NK-92 treated with Interleukin-12 subunit alpha and Interleukin-12 subunit beta, amount 100 ng/mL, for 24 hours (cell line): ENCODE measurements around the gene OLR1.
"Not testable (repeated sequence)": the region's sequence is repeated elsewhere in the genome, so short reads cannot be mapped to it uniquely, and the experiment has no call there.

Experiments
- DNase-seq: peaks from one replicate; lab custom pipeline; 2025; lab: John Stamatoyannopoulos, UW

Gene OLR1

GRCh38 chr12:10171973-10172728 lies at the start of gene OLR1:
Gene OLR1 (minus strand): TSS chr12:10172132. CDS start chr12:10172077, 55 bp downstream.
- DNase-seq = no peak

- DNase-seq = no peak
Observed at GRCh38 chr12:10220398-10221077, 48.6 kb upstream of the OLR1 start.

GRCh38 chr12:10218021-10218420 lies 46.1 kb upstream of the OLR1 start:
- no peak for DNase-seq

DNA sequence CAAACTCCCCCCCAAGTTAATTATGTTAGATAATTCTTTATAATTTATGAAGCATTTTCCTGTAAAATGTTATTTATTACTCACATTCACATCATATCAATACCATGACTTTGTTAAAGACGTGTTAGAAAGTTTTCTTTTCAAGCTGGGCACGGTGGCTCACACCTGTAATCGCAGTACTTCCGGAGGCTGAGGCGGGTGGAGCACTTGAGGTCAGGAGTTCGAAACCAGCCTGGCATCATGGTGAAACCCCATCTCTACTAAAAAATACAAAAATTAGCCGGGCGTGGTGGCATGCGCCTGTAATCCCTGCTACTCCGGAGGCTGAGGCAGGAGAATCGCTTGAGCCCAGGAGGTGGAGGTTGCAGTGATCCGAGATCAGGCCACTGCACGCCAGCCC lies 44.0 kb upstream of the OLR1 start:
- not testable (repeated sequence) for DNase-seq

GRCh38 chr12:10215436-10215835 lies 43.5 kb upstream of the OLR1 start:
- DNase-seq = no peak

DNA sequence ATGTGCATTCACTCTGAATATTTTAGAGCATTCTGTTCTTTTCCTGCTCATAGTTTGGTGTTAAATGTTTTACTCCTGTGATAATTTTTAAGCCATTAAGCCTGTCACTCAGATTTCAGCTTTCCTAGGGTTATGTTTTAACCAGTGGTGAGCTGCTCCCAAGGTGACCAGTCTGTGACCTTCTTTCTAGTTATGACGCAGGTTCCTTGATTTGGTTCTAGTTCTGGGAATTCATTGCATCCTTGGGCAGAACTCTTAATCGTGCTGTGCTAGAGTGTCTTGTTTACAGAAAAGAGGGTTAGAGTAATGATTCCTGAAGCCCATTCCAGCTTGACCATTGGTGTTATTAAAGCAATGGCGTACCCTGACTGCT lies 42.9 kb upstream of the OLR1 start:
- no peak for DNase-seq

GRCh38 chr12:10214136-10214894 lies 42.4 kb upstream of the OLR1 start:
- no peak for DNase-seq

DNA sequence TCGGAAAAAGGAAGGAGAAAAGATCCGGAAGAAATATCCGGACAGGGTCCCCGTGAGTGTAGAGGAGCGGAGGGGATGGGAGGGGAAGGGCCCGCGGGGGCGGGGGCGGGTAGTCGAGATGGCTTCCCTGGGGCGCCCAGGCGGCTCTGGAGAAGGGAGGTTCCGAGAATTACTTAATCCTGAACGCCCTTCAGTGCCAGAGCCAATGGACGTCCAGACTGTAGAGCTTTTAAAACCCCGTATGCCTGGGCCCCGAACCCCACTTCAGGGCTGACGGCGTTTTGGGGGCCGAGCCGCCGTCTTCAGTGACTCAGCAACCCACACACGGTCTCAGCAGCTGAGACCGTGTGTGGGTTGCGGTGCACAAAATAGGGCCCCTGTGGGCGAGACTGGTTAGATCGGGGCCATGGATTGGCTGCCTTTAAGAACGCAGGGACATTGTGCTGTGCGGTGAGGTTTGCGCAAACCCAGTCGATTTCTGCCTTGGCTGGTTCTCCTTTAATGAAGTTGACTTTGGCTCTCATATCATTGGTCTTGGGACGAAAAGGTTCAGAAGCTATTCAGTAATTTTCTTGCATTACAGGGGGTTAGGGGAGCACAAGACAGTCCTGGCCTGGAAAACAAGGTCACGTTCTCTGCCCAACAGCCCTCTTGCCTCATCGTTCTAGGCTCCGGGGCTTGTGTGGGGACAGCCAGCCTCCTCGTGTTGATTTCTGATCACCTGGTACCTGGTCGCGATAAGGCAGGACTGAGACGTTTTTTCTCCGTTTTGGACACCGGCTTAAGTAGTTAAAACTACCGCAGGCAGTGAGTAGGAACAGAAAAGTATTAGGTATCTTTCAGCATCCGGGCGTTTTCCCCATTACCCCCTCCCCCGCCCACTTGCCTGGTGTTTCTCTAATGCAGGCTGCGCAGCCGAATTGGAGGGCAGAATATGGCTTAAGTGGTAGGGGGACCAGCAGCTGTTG lies 41.5 kb upstream of the OLR1 start:
- DNase-seq = peak; percentile 72

DNA sequence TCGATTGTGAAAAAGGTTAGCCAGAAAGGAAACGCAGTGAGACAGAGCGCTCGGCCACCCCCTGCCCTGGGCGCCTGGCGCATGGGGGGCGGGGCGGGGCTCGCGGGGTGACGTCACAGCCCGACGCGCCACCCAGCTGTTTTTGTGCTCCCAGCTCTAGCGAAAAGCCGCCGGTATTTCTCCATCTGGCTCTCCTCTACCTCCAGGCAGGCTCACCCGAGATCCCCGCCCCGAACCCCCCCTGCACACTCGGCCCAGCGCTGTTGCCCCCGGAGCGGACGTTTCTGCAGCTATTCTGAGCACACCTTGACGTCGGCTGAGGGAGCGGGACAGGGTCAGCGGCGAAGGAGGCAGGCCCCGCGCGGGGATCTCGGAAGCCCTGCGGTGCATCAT lies 40.8 kb upstream of the OLR1 start, which contains the start of gene GABARAPL1:
GABARAPL1 (plus strand) TSS at position 139 of the 393 bp plus-strand sequence; CDS start at position 392, 253 bp downstream.
- DNase-seq = peak; percentile 62

DNA sequence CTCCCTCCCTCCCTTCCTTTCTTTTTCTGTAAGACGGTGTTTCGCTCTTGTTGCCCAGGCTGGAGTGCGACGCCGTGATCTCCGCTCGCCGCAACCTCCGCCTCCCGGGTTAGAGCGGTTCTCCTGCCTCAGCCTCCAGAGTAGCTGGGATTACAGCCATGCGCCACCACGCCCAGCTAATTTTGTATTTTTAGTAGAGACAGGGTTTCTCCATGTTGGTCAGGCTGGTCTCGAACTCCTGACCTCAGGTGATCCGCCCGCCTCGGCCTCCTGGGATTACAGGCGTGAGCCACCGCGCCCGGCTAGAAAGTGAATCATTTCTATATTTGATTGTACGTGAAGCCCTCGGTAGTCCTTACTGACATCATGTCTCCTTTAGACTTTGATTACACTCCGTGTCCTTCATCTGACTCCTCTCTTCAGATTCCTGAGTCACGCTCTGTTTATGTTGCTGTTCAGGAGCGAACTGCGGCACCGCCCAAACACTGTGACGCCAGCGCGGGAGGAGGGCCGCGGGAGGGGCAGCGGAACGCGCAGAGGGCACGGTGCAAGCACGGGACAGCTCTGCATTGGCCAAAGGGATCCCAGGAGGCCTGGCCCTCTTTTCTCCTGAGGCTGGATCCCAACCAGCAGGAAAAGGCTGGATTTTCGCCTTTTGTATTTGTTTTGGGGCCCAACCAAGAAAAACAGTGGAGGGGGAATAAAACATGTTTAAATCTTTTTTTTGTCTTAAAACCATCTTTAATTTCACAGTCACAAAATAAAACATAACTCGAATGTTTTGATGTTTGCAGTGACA lies 40.2 kb upstream of the OLR1 start:
- DNase-seq = peak; percentile 59

DNA sequence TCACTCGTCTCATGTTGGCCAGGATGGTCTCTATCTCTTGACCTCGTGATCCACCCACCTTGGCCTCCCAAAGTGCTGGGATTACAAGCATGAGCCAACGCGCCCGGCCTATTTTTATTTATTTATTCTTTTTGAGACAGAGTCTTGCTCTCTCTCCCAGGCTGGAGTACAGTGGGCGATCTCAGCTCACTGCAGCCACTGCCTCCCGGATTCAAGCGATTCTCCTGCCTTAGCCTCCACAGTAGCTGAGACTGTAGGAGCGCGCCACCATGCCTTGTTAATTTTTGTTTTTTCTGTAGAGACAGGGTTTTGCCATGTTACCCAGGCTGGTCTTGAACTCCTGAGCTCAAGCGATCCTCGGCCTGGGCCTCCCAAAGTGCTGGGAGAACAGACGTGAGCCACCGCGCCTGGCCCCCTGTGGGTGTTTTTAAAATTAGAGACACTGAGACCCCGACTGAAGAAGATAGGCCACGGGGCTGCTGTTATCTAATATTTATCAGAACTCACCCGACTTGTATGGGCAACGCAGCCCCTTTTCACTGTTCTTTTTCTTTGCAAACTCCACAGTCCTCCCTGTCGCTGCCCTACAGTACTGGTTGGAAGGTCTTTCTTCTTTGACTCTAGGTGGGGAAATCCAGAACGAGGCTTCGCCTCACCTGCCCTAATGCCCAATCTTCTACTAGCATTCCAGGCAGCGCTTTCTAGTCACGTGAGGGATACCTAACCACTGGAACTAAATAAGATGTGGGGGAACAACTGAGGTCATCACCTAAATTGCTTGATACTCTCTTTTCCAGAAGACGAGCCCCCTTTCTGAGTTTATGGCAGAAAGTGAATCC lies 39.4 kb upstream of the OLR1 start:
- no peak for DNase-seq

- no peak for DNase-seq
Observed at GRCh38 chr12:10210225-10210624, 38.3 kb upstream of the OLR1 start.

DNA sequence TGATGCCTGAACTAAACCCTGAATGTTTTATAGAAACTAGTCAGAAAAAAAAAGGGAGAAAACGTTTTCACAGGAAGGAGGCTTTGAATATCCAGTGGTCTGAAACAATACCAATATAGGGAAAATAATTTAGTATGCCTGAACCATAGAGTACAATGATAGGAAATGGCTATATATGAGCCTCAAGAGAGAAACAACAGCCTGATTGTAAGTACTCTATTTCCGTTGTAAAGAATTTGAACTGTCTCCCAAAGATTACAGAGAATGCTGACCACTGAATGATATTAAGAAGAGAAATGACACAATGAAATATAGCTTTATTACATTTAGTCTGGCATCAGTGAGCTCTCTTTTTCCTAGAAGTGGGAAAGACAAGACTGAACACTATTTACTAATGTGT lies 35.2 kb upstream of the OLR1 start:
- no peak for DNase-seq

DNA sequence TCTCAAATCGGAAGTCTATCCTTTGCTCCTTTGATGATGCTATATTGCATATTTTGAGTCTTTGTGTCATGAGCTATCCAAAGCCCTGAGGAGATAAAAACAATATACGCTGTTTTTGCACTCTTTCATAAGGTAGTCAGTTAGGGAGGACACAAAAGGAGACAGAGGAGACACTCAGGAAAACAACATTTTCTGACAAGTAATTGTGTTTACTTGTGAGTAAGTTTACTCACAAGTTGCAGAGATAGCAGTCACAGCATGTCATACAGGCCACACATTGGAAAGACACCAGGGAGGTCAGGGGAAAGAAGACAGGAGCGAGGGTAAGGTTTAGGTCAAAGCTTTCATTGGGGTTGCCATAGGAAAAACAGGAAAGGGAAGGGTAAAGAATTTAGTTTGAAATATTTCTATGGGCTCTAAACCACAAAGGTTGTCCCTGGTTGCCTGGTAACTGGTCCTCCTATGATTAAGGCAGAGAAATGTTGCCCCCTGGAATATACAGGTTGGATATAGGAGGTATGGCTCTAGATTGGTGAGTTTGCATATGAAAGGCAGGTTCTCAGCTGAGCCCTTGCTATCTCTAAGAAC lies 33.4 kb upstream of the OLR1 start:
- no peak for DNase-seq

- not testable (repeated sequence) for DNase-seq
Observed at GRCh38 chr12:10204495-10204894, 32.6 kb upstream of the OLR1 start.

- DNase-seq = peak; percentile 25
Observed at GRCh38 chr12:10197879-10198278, 25.9 kb upstream of the OLR1 start.

DNA sequence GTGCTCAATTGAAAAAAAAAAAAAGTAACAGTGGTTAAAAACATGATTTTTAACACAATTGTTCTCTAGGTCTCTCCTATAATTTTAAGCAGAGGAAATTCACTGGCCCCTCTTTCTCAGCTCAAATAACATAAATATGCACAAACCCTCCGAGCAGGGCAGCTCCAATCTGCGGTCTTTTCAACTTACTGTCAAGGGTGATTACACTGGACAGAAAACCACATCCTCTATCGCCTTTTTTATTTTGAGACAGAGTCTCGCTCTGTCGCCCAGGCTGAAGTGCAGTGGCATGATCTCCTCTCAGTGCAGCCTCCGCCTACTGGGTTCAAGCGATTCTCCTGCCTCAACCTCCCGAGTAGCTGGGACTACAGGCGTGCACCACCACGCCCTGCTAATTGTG lies 24.3 kb upstream of the OLR1 start:
- DNase-seq = peak; percentile 15

DNA sequence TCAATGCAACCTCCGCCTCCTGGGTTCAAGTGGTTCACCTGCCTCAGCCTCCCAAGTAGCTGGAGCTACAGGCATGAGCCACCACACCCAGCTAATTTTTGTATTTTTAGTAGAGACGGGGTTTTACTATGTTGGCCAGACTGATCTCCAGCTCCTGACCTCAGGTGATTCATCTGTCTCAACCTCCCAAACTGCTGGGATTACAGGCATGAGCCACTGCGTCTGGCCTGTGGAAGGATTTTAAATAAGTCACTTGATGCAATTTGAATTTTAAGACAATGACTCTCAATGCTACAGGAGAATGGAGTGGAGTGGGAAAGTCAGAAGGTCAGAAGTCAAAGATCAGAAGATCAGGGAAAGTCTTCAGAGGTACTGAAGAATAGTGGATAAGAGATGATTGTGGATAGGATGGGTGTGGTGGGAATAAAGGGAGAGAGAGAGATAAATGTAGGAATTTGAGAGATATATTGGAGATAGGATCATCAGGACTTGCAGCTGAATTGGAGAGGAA lies 22.3 kb upstream of the OLR1 start:
- DNase-seq = no peak

DNA sequence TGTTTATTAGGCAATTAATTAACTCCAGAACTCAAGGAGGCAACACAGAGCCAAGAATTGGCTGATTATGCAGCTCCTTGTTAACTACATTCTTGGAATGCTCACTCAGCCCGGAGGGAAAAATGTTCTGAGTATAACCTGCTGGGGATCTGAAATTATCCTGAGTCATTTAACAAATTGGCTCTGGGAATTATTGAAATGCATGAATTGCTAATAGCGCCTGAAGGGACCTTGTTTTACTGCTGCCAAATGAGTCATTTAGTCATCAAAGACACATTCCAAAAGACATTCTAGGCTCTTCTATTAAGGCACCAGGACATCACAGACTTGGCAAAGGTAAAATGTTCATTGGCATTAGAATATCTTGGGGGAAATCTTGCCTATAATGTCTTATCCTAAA lies 19.9 kb upstream of the OLR1 start:
- no peak for DNase-seq
